ENCODE results near the gene PHKG1. TPM values are rescaled to one million over a fixed set of nuclear protein-coding genes. Genes with fewer than 3 reads are reported as not detected.
"Not testable (repeated sequence)": the region's sequence is repeated elsewhere in the genome, so short reads cannot be mapped to it uniquely, and the experiment has no call there.

Gene PHKG1
- total and polyA plus RNA-seq, 11 donors, result 2.4 to 150 (median 19.7) TPM

GRCh38 chr7:56099653-56100052, 6.9 kb upstream of the PHKG1 start:
- peak in 1 of 5 donors; percentile 25 for DNase-seq
- Histone ChIP-seq H3K9me3 (no peaks in the 10 kb centered on the region), H3K27ac (no peak overlapping the region), H3K4me3 (no peak overlapping the region), H3K27me3 (no peaks in the 10 kb centered on the region), H3K4me1 (peaks cover 0 to 12% (median 4%) of the 10 kb centered on the region in 12 donors), H3K36me3 (peaks cover 3 to 74% (median 54%) of the 10 kb centered on the region in 9 donors)
- intact Hi-C loops (cut with DNase I), result loop anchor here in 1 of 10 donors (10.0 kb wide), 1 partner anchor 215 kb away; the partner anchor contains the start of gene ZNF713
- TF ChIP-seq CTCF (IDR thresholded peaks at IDR 0.05) (no peak), POLR2A (IDR thresholded peaks at IDR 0.05) (no peak)
- ATAC-seq, result no peak
- WGBS, 4 donors, result 94 to 96% (median 95%) methylated on average over 3 of the region's 3 CpGs

- DNase-seq; H3K9me3 ChIP-seq; intact Hi-C loops (cut with DNase I); H3K27ac ChIP-seq; H3K4me3 ChIP-seq; ATAC-seq; H3K27me3 ChIP-seq: not testable (repeated sequence)
- WGBS, 4 donors, result 92 to 96% (median 94%) methylated on average over 8 of the region's 8 CpGs
- peaks cover 3 to 62% (median 44%) of the 10 kb centered on the region in 9 donors for H3K36me3 ChIP-seq
- peaks cover 0 to 11% (median 2%) of the 10 kb centered on the region in 12 donors for H3K4me1 ChIP-seq
These were observed 5.6 kb upstream of the PHKG1 start for GRCh38 chr7:56098187-56099008.

GRCh38 chr7:56097700-56098099, 4.9 kb upstream of the PHKG1 start:
- H3K36me3 ChIP-seq, result peaks cover 3 to 55% (median 37%) of the 10 kb centered on the region in 9 donors
- no peaks in the 10 kb centered on the region for H3K27me3 ChIP-seq
- WGBS, 4 donors, result 48 to 64% (median 55%) methylated on average over 5 of the region's 5 CpGs
- DNase-seq, result peak in 3 of 5 donors; percentile 66 to 71 (median 68)
- H3K9me3 ChIP-seq, result no peaks in the 10 kb centered on the region
- intact Hi-C loops (cut with DNase I), result no loop called here
- peaks cover 0 to 17% (median 8%) of the 10 kb centered on the region in 12 donors for H3K4me1 ChIP-seq
- no peak for TF ChIP-seq POLR2A (IDR thresholded peaks at IDR 0.05)
- TF ChIP-seq CTCF (IDR thresholded peaks at IDR 0.05), result no peak
- H3K27ac ChIP-seq, result no peak overlapping the region
- no peak overlapping the region for H3K4me3 ChIP-seq
- ATAC-seq, result peak in 3 of 4 donors; percentile 29 to 78 (median 47)

DNA sequence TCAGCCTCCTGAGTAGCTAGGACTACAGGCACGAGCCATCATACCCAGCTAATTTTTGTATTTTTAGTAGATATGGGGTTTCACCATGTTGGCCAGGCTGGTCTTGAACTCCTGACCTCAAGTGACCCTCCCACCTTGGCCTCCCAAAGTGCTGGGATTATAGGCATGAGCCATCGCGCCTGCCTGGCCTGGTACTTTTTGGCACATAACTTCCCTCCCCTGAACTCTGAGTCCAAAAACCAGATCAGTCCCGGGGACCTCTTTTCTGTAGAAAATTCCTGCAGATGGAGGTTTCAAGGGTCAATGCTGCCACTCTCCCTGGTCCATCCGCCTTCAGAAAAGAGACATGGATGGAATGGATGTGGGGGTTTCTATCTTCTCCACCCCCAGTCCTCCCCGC, 364 bp downstream of the PHKG1 start:
- intact Hi-C loops (cut with DNase I), result loop anchor here in 2 of 10 donors (2.0 to 5.0 kb wide), 3 partner anchors 14 to 125 kb away; partner anchors contain the start of gene CHCHD2 (in 1 of the 2)
- peak in 3 of 4 donors; percentile 5 to 14 (median 13) for ATAC-seq
- H3K27me3 ChIP-seq, DNase-seq, H3K9me3 ChIP-seq: not testable (repeated sequence)
- peaks cover 0 to 32% (median 18%) of the 10 kb centered on the region in 12 donors for H3K4me1 ChIP-seq
- peak overlapping the region; percentile 57 to 94 (median 85) for H3K27ac ChIP-seq
- peak overlapping the region in 11 of 12 donors; percentile 25 to 56 (median 43) for H3K4me3 ChIP-seq
- WGBS, 4 donors, result 20 to 32% (median 24%) methylated on average over 6 of the region's 6 CpGs
- peaks cover 0 to 21% (median 15%) of the 10 kb centered on the region in 9 donors for H3K36me3 ChIP-seq

GRCh38 chr7:56091591-56091990, 1.2 kb downstream of the PHKG1 start:
- peak overlapping the region in 7 of 12 donors; percentile 29 to 56 (median 39) for H3K4me3 ChIP-seq
- WGBS, 4 donors, result 48 to 68% (median 55%) methylated on average over 3 of the region's 3 CpGs

More at GRCh38 chr7:56091591-56091990, 1.2 kb downstream of the PHKG1 start:
- TF ChIP-seq POLR2A (IDR thresholded peaks at IDR 0.05) (no peak), CTCF (IDR thresholded peaks at IDR 0.05) (no peak)
- H3K27me3 ChIP-seq, result no peaks in the 10 kb centered on the region
- intact Hi-C loops (cut with DNase I), result loop anchor here in 1 of 10 donors (5.0 kb wide), 1 partner anchor 124 kb away; no protein-coding TSS in a partner anchor
- H3K36me3 ChIP-seq, result peaks cover 0 to 28% (median 22%) of the 10 kb centered on the region in 9 donors
- H3K9me3 ChIP-seq, result no peaks in the 10 kb centered on the region
- H3K4me1 ChIP-seq, result peaks cover 0 to 32% (median 18%) of the 10 kb centered on the region in 12 donors
- H3K27ac ChIP-seq, result peak overlapping the region; percentile 57 to 94 (median 85)
- DNase-seq (peak; percentile 72 to 90 (median 77)), ATAC-seq (peak; percentile 91 to 96 (median 92))
